ENCODE data around the gene COL5A3.
A peak's percentile ranks its signal among the peaks of the same experiment; 100 is the strongest.

The COL5A3 gene

DNA sequence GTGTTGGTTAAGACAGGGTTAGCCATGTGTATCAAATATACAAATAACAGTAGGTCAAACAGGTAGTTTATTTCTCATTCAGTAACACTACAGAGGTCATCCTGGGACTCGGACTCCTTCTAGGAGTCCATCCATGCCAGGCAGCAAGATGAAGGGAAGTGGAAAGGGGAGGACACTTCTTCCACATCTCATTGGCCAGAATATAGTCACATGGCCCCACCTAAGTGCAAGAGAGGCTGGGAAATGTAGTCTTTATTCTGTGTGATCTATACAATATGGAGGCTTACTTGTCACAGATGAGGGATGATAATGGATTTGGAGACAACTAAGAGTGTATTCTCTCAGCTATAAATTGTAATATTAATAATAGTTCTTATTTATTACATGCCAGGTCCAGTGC, 34.1 kb upstream of the COL5A3 start:
- no peak for TF ChIP-seq CREB1 (IDR thresholded peaks at IDR 0.05; ENCODE audit: low read depth)
- TF ChIP-seq CEBPB (IDR thresholded peaks at IDR 0.05): no peak
- TF ChIP-seq RAD21 (IDR thresholded peaks at IDR 0.05; ENCODE audit: low read depth): no peak
- no peak for TF ChIP-seq NFIC (IDR thresholded peaks at IDR 0.05)
- no peak for TF ChIP-seq ZBTB7A (IDR thresholded peaks at IDR 0.05; ENCODE audit: low read depth)
- TF ChIP-seq, protein P1, sequence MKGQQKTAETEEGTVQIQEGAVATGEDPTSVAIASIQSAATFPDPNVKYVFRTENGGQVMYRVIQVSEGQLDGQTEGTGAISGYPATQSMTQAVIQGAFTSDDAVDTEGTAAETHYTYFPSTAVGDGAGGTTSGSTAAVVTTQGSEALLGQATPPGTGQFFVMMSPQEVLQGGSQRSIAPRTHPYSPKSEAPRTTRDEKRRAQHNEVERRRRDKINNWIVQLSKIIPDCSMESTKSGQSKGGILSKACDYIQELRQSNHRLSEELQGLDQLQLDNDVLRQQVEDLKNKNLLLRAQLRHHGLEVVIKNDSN (IDR thresholded peaks at IDR 0.05): peak; percentile 95

DNA sequence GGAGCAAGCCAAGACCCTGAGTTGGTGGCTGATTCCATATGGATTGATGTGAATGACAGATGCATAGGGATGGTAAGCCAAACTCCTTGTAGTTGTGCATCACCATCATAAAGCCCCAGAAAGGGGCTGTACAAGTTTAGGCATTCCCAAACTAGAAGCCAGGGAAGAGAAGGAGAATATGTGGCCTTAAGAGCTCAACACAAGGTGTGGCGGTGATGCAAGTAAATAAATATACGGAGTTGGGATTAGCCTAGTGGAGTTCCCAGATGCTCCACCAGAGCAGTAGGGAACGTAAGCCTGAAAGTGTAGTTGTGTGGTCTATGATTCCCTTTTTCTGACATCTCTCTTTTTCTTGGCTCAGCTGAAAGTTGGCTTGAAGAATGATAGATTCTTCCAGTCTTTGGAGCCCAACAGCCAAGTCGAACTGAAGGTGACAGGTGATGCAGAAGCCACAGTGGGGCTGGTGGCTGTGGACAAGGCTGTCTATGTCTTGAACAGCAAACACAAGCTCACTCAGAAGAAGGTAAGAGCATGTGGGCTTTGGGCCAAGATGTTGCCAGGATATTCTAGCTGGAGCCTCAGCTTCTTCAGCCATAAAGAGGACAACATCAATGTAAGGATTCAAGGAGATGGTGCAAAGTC, 33.1 kb upstream of the COL5A3 start:
- TF ChIP-seq YY1 (IDR thresholded peaks at IDR 0.05; ENCODE audit: low read depth) (no peak), CEBPB (IDR thresholded peaks at IDR 0.05) (no peak), EGR1 (IDR thresholded peaks at IDR 0.05) (no peak), FOXM1 (IDR thresholded peaks at IDR 0.05; ENCODE audit: borderline replicate concordance, low read depth) (no peak), TAF1 (IDR thresholded peaks at IDR 0.05; ENCODE audit: low read depth) (no peak), EP300 (IDR thresholded peaks at IDR 0.05; ENCODE audit: borderline replicate concordance) (no peak)
- TF ChIP-seq, protein P1 (IDR thresholded peaks at IDR 0.05): no peak

- TF ChIP-seq NFIC (IDR thresholded peaks at IDR 0.05): peak; percentile 48
- TF ChIP-seq EP300 (IDR thresholded peaks at IDR 0.05; ENCODE audit: borderline replicate concordance): no peak
- TF ChIP-seq TCF12 (IDR thresholded peaks at IDR 0.05; ENCODE audit: low read depth): no peak
- no peak for TF ChIP-seq CEBPB (IDR thresholded peaks at IDR 0.05)
- no peak for TF ChIP-seq ZBTB7A (IDR thresholded peaks at IDR 0.05; ENCODE audit: low read depth)
- TF ChIP-seq, protein P2, sequence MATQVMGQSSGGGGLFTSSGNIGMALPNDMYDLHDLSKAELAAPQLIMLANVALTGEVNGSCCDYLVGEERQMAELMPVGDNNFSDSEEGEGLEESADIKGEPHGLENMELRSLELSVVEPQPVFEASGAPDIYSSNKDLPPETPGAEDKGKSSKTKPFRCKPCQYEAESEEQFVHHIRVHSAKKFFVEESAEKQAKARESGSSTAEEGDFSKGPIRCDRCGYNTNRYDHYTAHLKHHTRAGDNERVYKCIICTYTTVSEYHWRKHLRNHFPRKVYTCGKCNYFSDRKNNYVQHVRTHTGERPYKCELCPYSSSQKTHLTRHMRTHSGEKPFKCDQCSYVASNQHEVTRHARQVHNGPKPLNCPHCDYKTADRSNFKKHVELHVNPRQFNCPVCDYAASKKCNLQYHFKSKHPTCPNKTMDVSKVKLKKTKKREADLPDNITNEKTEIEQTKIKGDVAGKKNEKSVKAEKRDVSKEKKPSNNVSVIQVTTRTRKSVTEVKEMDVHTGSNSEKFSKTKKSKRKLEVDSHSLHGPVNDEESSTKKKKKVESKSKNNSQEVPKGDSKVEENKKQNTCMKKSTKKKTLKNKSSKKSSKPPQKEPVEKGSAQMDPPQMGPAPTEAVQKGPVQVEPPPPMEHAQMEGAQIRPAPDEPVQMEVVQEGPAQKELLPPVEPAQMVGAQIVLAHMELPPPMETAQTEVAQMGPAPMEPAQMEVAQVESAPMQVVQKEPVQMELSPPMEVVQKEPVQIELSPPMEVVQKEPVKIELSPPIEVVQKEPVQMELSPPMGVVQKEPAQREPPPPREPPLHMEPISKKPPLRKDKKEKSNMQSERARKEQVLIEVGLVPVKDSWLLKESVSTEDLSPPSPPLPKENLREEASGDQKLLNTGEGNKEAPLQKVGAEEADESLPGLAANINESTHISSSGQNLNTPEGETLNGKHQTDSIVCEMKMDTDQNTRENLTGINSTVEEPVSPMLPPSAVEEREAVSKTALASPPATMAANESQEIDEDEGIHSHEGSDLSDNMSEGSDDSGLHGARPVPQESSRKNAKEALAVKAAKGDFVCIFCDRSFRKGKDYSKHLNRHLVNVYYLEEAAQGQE (IDR thresholded peaks at IDR 0.05; ENCODE audit: low read depth): no peak
- no peak for TF ChIP-seq YY1 (IDR thresholded peaks at IDR 0.05; ENCODE audit: low read depth)
Measured at GRCh38 chr19:10037809-10038208, 27.5 kb upstream of the COL5A3 start.

DNA sequence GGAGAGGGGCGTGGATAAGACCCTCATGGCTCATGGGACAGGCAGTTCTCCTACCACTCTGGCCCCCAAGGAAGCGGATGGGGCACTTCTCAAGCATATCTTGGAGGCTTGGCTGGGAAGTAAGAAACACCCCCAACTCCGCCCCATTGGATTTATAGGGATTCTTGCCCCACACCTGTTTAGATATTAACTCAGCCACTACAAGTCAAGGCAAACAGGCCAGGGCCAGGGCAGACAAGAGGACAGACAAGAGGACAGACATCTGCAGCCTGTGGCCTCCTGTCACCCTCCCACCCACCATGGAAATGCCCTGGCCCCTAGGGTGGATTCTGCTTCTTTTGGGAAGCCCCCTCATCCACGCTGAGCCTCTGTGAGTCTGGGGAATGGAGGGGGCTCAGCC, 27.1 kb upstream of the COL5A3 start:
- no peak for TF ChIP-seq TEAD4 (IDR thresholded peaks at IDR 0.05)
- TF ChIP-seq YY1 (IDR thresholded peaks at IDR 0.05; ENCODE audit: low read depth): no peak
- TF ChIP-seq CEBPB (IDR thresholded peaks at IDR 0.05): no peak
- TF ChIP-seq, protein P3, sequence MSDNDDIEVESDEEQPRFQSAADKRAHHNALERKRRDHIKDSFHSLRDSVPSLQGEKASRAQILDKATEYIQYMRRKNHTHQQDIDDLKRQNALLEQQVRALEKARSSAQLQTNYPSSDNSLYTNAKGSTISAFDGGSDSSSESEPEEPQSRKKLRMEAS (IDR thresholded peaks at IDR 0.05): no peak
- no peak for TF ChIP-seq CREB1 (IDR thresholded peaks at IDR 0.05; ENCODE audit: low read depth)
- TF ChIP-seq, protein P1 (IDR thresholded peaks at IDR 0.05): no peak
- no peak for TF ChIP-seq ZBTB7A (IDR thresholded peaks at IDR 0.05; ENCODE audit: low read depth)
- TF ChIP-seq, protein P2 (IDR thresholded peaks at IDR 0.05; ENCODE audit: low read depth): no peak
- no peak for TF ChIP-seq TCF12 (IDR thresholded peaks at IDR 0.05; ENCODE audit: low read depth)
- no peak for TF ChIP-seq TAF1 (IDR thresholded peaks at IDR 0.05; ENCODE audit: low read depth)
- TF ChIP-seq EGR1 (IDR thresholded peaks at IDR 0.05): no peak

- no peak for TF ChIP-seq NFIC (IDR thresholded peaks at IDR 0.05)
- TF ChIP-seq ZBTB7A (IDR thresholded peaks at IDR 0.05; ENCODE audit: low read depth): no peak
- TF ChIP-seq CEBPB (IDR thresholded peaks at IDR 0.05): no peak
- TF ChIP-seq, protein P2 (IDR thresholded peaks at IDR 0.05; ENCODE audit: low read depth): no peak
- TF ChIP-seq EP300 (IDR thresholded peaks at IDR 0.05; ENCODE audit: borderline replicate concordance): no peak
- TF ChIP-seq, protein P1 (IDR thresholded peaks at IDR 0.05): no peak
- TF ChIP-seq YY1 (IDR thresholded peaks at IDR 0.05; ENCODE audit: low read depth): no peak
- no peak for TF ChIP-seq RAD21 (IDR thresholded peaks at IDR 0.05; ENCODE audit: low read depth)
- no peak for TF ChIP-seq EGR1 (IDR thresholded peaks at IDR 0.05)
- TF ChIP-seq, protein P3 (IDR thresholded peaks at IDR 0.05): no peak
- no peak for TF ChIP-seq TEAD4 (IDR thresholded peaks at IDR 0.05)
- TF ChIP-seq TCF12 (IDR thresholded peaks at IDR 0.05; ENCODE audit: low read depth): no peak
- no peak for TF ChIP-seq TAF1 (IDR thresholded peaks at IDR 0.05; ENCODE audit: low read depth)
- no peak for TF ChIP-seq CREB1 (IDR thresholded peaks at IDR 0.05; ENCODE audit: low read depth)
- TF ChIP-seq FOXM1 (IDR thresholded peaks at IDR 0.05; ENCODE audit: borderline replicate concordance, low read depth): no peak
Measured at GRCh38 chr19:10036601-10037071, 26.3 kb upstream of the COL5A3 start.

Data from Ishikawa (cell line).